ENCODE data around the gene CCDC112.

DNA sequence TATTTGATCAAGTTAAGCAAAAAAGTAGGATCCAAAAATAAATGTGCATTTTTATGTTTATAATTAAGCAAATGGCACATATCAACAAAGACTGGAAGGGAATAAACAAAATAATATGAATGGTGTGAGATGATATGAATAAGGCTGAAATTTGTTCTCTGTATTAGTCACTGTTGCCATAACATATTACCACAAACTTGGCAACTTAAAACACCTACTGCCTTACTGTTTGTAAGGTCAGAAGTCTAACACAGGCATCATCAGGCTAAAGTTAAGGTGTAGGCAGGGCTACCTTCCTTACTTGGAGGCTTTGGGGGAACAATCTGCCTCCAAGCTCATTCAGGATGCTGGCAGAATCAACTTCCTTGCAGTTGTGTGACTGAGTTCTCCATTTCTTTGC is 53.0 kb downstream of the CCDC112 start:
- TF ChIP-seq TMF1 (CRISPR knock-in tag; IDR thresholded peaks at IDR 0.05; ENCODE audit: low read depth) = no peak
- TF ChIP-seq ZNF441 (CRISPR knock-in tag; IDR thresholded peaks at IDR 0.05; ENCODE audit: borderline replicate concordance) = no peak
- no peak for TF ChIP-seq BCL6 (CRISPR knock-in tag; IDR thresholded peaks at IDR 0.05)
- TF ChIP-seq ZFYVE20 (CRISPR knock-in tag; IDR thresholded peaks at IDR 0.05; ENCODE audit: borderline replicate concordance, low read depth) = no peak
- no peak for TF ChIP-seq RARA (CRISPR knock-in tag; IDR thresholded peaks at IDR 0.05)
- TF ChIP-seq, protein P1, sequence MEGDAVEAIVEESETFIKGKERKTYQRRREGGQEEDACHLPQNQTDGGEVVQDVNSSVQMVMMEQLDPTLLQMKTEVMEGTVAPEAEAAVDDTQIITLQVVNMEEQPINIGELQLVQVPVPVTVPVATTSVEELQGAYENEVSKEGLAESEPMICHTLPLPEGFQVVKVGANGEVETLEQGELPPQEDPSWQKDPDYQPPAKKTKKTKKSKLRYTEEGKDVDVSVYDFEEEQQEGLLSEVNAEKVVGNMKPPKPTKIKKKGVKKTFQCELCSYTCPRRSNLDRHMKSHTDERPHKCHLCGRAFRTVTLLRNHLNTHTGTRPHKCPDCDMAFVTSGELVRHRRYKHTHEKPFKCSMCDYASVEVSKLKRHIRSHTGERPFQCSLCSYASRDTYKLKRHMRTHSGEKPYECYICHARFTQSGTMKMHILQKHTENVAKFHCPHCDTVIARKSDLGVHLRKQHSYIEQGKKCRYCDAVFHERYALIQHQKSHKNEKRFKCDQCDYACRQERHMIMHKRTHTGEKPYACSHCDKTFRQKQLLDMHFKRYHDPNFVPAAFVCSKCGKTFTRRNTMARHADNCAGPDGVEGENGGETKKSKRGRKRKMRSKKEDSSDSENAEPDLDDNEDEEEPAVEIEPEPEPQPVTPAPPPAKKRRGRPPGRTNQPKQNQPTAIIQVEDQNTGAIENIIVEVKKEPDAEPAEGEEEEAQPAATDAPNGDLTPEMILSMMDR (CRISPR knock-in tag; IDR thresholded peaks at IDR 0.05) = no peak
- no peak for TF ChIP-seq ZNF576 (CRISPR knock-in tag; IDR thresholded peaks at IDR 0.05)
